IPS-18c (cell line): ENCODE measurements around the gene SMARCC1.

Source experiments
- H3K4me3 ChIP-seq: 2 replicates; pipeline ENCODE4 v1.7.0; 2013; ENCODE audit warnings: low read depth, mild to moderate bottlenecking, low read length, moderate library complexity; ENCODE audit not compliant: insufficient read depth
- H3K9me3 ChIP-seq: one replicate; pipeline ENCODE4 v1.6.1; 2013; ENCODE audit warnings: mild to moderate bottlenecking, low read length, moderate library complexity; ENCODE audit not compliant: control insufficient read depth, insufficient read depth

Gene SMARCC1

DNA sequence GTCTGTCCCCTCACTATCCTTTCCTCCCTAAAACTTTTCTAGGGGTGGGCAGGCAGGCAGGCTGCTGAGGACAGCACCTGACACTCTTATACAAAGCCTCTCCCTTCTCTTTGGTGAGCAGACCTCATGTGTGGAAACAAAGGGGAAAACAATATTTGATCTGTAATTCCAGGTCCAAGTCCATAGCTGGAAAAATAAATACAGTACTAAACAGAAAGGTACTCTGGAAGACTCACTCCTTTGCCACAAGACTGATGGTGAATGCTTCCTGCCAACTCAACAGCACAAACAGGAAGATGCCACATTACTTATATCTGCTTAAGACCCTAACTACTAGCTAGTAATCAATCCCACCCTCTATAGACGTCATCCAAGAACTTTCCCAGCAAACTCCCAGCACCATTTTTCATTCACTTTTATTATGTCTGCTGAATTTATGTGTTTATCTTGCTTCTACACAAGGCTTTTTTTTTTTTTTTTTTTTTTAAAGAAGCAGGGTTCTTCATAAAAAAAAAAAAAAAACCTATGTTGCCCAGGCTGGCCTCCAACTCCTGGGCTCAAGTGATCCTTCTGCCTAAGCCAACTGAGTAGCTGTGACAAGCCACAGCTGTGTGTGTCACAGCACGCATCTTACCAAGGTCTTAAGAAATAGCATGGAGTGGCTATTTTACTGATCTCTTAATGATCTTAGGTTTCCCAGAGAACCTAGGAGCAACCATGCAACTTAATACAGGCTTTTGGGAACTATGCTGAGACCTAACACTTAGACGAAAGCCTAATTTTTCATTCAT lies 158.8 kb downstream of the SMARCC1 start:
- H3K9me3 ChIP-seq: no peaks in the 10 kb centered on the region
- no peak overlapping the region for H3K4me3 ChIP-seq

DNA sequence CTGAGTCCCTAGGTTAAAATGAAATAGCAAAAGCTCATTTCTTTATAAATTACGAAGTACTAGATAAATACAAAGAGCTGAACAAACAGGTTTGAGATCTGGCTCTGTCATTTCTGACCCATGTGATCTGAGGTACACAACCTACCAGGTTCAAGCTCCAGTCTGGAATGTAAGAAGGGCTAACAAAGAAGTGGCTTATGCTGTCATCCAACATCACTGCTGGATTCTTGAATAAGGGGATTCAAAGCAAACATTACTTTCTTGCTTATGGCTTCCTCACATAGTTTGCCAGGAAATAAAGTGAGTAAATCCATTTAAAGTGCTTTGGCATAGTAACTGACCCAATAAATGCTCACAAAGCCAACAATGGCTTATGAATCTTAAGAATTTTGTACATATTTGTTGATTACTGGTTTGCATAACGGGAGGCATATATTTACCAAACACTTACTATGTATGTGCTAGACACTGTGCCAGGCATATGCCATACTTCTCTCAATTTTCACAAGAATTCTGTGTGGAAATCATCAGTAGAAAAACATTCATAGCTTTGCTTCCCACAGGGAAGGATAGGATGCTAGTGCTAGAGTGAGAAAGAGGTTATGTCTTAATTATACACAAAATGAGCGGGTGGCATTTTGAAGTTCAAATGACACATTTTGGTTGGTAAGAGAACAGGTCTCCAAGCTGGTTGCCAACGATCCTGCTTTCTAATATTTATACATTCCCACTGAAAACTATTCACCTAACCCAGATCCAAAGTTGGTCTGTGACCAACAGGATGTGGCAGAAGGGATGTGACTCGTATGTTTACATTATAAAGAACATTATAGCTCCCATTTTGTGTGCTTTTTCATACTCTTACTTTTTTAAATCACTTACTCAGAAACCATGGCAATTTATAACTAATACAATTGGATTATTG lies 164.3 kb downstream of the SMARCC1 start:
- H3K9me3 ChIP-seq: no peaks in the 10 kb centered on the region
- H3K4me3 ChIP-seq: no peak overlapping the region

GRCh38 chr3:47614788-47615187 lies 166.9 kb downstream of the SMARCC1 start:
- no peaks in the 10 kb centered on the region for H3K9me3 ChIP-seq

DNA sequence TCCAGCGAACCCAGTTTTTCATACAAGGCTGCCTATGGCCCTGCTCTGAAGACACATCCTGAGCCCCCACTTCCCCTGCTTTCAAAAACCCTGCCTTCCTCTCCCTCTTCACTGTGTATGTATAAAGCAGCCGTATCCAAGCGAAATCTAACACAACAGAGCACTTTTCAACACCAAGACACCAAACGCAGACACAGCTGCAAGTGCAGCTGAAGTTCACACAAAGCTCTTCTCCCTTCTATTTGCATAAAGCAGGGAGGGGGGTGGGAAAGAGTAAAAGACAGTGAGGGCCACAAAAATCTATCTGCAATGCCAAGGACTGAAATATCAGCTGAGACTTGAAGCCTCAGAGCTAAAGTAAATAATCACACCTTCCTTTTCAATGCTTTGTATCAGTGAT lies 168.0 kb downstream of the SMARCC1 start:
- no peaks in the 10 kb centered on the region for H3K9me3 ChIP-seq
- H3K4me3 ChIP-seq: no peak overlapping the region

More at GRCh38 chr3:47614788-47615187, 166.9 kb downstream of the SMARCC1 start:
- H3K4me3 ChIP-seq: no peak overlapping the region

DNA sequence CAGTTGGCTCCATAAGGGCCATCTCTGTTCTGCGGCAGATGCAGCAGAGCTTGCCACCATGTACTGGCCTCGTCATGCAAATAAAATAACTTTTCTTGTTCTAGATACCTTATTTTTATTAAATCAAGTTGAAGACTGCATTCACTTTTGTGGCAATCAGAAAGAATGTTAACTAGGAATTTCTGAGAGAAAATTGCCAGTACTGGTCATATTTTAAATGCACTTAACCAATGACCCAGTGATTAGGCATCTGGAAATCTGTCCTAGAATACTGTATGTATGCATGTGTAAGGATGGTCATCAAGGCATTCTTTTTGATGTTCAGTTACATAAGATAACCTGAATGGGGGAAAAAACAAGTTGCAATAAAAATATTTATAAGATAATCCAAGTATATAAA lies 168.8 kb downstream of the SMARCC1 start:
- Histone ChIP-seq H3K4me3 (no peak overlapping the region), H3K9me3 (no peaks in the 10 kb centered on the region)

DNA sequence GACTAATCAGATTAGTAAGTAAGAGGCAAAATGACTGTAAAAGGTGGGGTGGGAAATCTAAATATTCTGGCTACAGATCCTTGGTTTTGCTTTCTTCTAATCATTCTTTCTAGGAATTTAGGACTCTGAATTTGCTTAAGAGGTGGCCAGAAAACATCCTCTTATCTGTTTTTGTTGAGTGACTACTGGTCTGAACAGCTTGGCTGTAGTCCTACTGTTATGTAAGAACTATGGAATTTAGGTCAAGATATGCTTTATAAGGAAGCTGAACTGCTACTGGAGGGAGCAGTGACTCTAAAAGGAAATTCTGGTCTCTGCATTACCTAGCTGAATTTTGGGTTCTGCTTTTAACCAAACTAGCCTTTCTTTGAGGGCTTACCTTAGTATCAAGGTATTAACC lies 169.5 kb downstream of the SMARCC1 start:
- Histone ChIP-seq H3K4me3 (no peak overlapping the region), H3K9me3 (no peaks in the 10 kb centered on the region)

- Histone ChIP-seq H3K4me3 (no peak overlapping the region), H3K9me3 (no peaks in the 10 kb centered on the region)
Measured at GRCh38 chr3:47611576-47611975, 170.1 kb downstream of the SMARCC1 start.

DNA sequence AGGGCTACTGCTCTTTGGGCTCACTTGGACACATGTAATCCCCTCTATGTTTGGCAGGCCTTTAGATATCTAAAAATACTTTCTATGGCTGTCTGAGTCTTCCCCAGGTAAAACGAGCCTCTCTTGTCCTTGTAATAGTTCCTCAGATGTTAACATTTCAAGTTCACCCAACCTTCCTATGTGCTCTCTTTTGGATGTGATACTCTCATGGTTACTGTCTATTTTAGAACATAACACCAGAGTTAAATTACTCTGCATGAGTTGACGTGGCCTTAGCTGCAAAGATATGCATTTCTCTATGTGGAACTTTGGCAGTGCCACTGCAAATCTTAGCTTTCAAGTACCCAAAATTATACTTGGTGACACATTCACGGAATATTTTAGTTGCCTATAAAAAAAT lies 171.1 kb downstream of the SMARCC1 start:
- H3K9me3 ChIP-seq: no peaks in the 10 kb centered on the region
- no peak overlapping the region for H3K4me3 ChIP-seq

DNA sequence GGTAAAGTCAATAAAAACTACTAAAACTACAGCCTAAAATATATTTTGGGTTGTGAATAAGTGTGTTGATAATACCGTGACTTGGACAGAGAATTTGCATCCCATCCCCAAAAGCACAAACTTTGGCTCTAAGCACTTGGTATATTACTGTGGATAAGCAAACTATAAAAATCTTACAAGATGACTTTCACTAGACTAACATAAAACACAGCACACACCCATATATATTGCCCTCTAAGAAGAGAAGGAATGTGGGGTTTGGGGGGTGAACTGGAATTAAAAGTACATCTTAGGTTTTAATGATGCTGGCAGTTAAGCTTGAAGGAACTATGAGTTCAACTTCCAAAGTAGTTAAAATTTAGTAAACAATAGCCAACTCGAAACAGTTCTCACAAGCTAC lies 174.4 kb downstream of the SMARCC1 start:
- no peak overlapping the region for H3K4me3 ChIP-seq
- no peaks in the 10 kb centered on the region for H3K9me3 ChIP-seq

DNA sequence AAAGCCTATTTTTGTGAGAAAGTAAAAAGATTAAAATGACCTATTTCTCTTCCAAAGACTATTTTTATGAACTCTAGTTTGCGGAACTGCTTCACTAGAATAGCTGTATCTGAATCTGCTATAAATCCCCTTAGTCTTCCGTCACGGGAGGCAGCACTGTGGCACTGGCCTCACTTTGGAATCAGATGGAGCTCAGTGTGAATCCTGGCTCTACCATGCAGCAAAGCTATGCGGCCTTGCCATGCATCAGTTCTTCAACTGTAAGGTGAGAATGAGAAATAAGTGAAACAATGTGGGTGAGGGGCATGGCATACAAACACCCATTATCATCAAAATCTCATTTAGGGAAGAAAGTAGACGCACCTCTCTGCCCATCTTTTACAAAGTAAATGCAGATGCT lies 175.5 kb downstream of the SMARCC1 start:
- H3K4me3 ChIP-seq: no peak overlapping the region
- H3K9me3 ChIP-seq: no peaks in the 10 kb centered on the region

DNA sequence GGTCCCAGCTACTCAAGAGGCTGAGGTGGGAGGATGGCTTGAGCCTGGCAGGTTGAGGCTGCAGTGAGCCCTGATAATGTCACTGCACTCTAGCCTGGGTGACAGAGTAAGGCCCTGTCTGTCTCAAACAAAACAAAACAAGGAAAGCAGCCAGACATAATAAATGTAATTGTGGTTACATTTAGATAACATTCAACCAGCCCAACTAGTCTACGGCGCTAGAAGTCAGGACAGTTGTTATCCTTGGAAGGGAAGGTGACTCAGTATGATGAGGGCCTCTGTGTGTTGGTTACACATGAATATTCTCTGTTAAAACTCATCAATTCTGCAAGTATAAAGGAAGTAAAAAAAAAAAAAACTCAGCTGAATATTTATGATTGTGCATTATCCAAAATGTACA lies 176.0 kb downstream of the SMARCC1 start:
- Histone ChIP-seq H3K4me3 (no peak overlapping the region), H3K9me3 (no peaks in the 10 kb centered on the region)

DNA sequence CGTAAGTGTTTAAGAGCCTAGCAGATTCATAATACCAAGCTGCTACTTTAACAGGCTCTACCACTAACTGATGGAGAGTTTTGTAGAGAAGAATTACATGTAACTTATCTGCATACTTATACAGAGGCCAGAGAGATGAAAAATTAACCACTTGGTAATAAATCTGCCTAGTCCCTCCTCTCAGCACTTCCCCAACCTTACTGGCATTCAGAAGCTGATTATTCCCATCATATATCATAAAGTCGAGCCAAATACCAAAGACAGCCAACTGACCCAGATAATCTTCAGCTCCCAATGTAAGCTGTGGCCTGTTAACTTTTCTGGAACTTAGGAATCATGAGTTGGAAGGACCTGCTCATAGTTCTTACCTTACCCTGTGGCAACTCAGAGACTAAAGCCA lies 177.5 kb downstream of the SMARCC1 start:
- Histone ChIP-seq H3K4me3 (no peak overlapping the region), H3K9me3 (no peaks in the 10 kb centered on the region)

- no peaks in the 10 kb centered on the region for H3K9me3 ChIP-seq
- H3K4me3 ChIP-seq: no peak overlapping the region
Measured at GRCh38 chr3:47603332-47603731, 178.4 kb downstream of the SMARCC1 start.

DNA sequence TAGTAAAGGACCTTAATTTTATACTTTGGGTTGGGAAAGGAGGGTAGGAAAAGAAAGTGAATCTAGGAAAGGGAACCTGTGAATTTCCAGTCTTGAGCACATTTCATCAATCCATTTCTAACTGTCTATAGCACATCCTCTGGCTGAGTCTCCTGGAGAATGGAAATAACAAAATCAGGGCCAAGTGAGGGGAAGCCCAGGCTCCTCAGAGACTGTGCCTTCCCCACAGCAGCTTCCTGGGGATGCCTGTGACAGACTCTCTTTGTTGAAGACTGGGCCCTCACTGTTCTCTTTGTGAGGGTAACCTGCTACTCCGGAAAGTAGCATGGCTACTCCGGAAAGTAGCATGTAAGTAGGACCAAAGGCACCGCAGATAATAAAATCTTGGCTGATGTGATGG lies 180.4 kb downstream of the SMARCC1 start:
- no peaks in the 10 kb centered on the region for H3K9me3 ChIP-seq
- no peak overlapping the region for H3K4me3 ChIP-seq

DNA sequence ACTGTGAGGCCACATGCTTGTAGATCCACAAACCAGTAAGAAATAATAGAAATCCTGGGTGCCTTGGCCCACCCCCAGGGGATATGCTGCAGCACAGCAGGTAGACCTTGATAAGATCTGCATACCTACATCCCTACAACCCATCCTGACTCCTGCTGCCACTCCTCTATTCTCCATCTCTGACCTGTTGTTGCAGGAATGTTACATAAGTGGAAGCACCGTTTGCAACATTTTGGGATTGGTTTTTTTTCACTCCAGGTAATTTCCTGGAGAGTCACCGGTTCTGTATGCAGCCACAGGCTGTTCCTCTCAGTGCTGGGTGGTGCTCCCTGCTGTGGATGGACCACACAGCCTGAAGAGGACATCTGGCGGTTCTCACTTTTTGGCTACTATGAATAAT lies 186.9 kb downstream of the SMARCC1 start:
- H3K4me3 ChIP-seq: no peak overlapping the region
- no peaks in the 10 kb centered on the region for H3K9me3 ChIP-seq

DNA sequence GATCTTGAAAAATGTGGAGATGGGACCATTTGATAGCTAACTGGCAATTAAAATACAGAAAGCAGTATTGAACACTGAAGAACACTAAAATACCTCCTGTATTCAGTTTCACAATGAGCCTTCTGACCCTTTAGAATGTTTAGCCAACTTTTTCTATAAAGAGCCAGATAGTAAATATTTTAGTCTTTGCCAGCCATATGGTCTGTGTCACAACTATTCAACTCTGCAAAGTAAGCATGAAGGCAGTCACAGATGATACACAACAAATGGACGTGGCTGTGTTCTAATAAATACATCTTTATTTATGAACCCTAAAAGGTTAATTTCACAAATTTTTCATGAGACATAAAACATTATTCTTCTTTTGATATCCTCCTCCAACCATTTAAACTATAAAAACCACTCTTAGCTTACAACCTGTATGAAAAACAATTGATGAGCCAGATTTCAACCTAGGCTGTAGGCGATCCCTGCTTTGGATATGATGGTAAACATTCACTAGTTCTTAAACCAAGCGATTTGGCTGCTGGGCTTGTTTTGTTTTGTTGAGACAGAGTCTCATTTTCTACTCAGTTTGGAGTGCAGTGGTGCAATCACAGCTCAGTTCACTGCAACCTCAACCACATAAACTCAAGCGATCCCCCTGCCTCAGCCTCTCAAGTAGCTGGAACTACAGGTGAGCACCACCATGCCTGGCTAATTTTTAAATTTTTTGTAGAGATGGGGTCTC lies 189.5 kb downstream of the SMARCC1 start:
- Histone ChIP-seq H3K4me3 (no peak overlapping the region), H3K9me3 (no peaks in the 10 kb centered on the region)

DNA sequence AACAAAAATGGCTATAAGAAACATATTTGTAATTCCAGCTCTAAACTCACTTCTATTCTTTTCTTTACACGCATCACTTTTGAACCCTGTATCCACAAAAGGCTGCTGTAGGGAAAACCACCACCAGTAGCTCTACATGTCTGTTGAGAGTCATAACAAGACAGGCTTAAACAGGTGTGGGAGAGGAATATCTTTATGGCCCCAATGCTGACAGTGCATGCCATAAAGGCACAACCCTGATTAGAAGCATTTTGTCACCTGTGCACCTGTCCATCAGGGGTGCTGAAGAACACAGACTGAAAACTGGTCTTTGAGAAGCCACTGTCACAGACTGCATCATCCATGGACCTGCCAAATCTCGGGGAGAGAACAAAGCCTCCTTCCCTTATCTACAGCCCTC lies 191.5 kb downstream of the SMARCC1 start:
- Histone ChIP-seq H3K4me3 (no peak overlapping the region), H3K9me3 (no peaks in the 10 kb centered on the region)

DNA sequence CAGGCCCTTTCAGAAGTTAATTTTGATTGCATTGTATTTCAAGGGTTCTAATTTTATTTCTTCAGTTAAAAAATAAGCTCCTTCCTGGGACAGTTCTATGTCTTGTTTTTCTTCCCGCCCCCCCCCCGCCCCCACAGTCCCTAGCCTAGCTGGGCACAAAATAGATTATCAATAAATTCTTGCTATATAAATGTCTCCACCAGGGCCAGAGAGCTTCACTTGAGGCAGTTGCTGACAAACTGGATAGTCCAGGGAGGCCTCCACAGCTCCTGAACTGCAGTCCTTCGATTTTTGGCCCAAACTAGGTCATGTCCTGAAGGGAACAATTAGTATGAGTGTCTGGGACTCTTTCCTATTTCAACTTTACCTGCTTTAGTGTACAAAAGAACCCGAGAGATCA lies 193.1 kb downstream of the SMARCC1 start:
- Histone ChIP-seq H3K4me3 (no peak overlapping the region), H3K9me3 (no peaks in the 10 kb centered on the region)
